Measurements from ENCODE around the gene ANGPTL8.

Gene ANGPTL8

GRCh38 chr19:11239377-11240000 lies at the start of gene ANGPTL8:
TSS of gene ANGPTL8 (plus strand) at chr19:11239619. CDS start at chr19:11239638, 19 bp downstream.
- FAIRE-seq, result no peak

GRCh38 chr19:11190501-11190900 lies 48.9 kb upstream of the ANGPTL8 start:
- no peak for FAIRE-seq

GRCh38 chr19:11191273-11191755 lies 48.1 kb upstream of the ANGPTL8 start:
- no peak for FAIRE-seq

- no peak for FAIRE-seq
Observed at GRCh38 chr19:11191934-11192333, 47.5 kb upstream of the ANGPTL8 start.

GRCh38 chr19:11192957-11193939 lies 46.2 kb upstream of the ANGPTL8 start:
- no peak for FAIRE-seq

- FAIRE-seq, result no peak
Observed at GRCh38 chr19:11194173-11194572, 45.2 kb upstream of the ANGPTL8 start.

GRCh38 chr19:11194656-11195558 lies 44.5 kb upstream of the ANGPTL8 start:
- no peak for FAIRE-seq

GRCh38 chr19:11195681-11196080 lies 43.7 kb upstream of the ANGPTL8 start:
- no peak for FAIRE-seq

GRCh38 chr19:11196406-11197287 lies 42.8 kb upstream of the ANGPTL8 start:
- no peak for FAIRE-seq

GRCh38 chr19:11197291-11198174 lies 41.9 kb upstream of the ANGPTL8 start, which contains the start of gene KANK2:
TSS of gene KANK2 (minus strand) at chr19:11197545. CDS start at chr19:11194511, 3,034 bp downstream.
- FAIRE-seq, result no peak

GRCh38 chr19:11198175-11198534 lies 41.3 kb upstream of the ANGPTL8 start:
- FAIRE-seq, result no peak

- FAIRE-seq, result no peak
Observed at GRCh38 chr19:11198769-11199424, 40.5 kb upstream of the ANGPTL8 start.

- no peak for FAIRE-seq
Observed at GRCh38 chr19:11199517-11199916, 39.9 kb upstream of the ANGPTL8 start.

GRCh38 chr19:11200015-11200574 lies 39.3 kb upstream of the ANGPTL8 start:
- FAIRE-seq, result no peak

- no peak for FAIRE-seq
Observed at GRCh38 chr19:11200931-11201330, 38.5 kb upstream of the ANGPTL8 start.

- no peak for FAIRE-seq
Observed at GRCh38 chr19:11201791-11202190, 37.6 kb upstream of the ANGPTL8 start.

- FAIRE-seq, result no peak
Observed at GRCh38 chr19:11202488-11203193, 36.8 kb upstream of the ANGPTL8 start.

- no peak for FAIRE-seq
Observed at GRCh38 chr19:11203194-11204075, 36.0 kb upstream of the ANGPTL8 start.
